CD4-positive, alpha-beta T cell (primary cell): Measurements from ENCODE around the gene BRF1. TPM values are rescaled to one million over a fixed set of nuclear protein-coding genes. Genes with fewer than 3 reads are reported as not detected.

Experiments
- ATAC-seq: fragments of 200-7000 bp; cut with Tn5 transposase; one replicate; pipeline ENCODE4 v1.10.0; 2022; ENCODE audit warnings: mild to moderate bottlenecking; ENCODE audit not compliant: poor library complexity
- CTCF ChIA-PET: fragments of 350-600 bp; sonication (Branson Sonifier 250); formaldehyde crosslinking; loops from one replicate; lab custom pipeline; 2021; ENCODE audit warnings: antibody characterized with exemption, inconsistent platforms; lab: Charles Lee
- POLR2A ChIA-PET: fragments of 350-600 bp; sonication (Branson Sonifier 250); formaldehyde crosslinking; loops from one replicate; lab custom pipeline; 2021; ENCODE audit warnings: antibody characterized with exemption, inconsistent platforms; lab: Charles Lee
- DNase-seq, 14 experiments: peaks; one replicate each; pipeline ENCODE4 v3.0.0-alpha.2; 2013 to 2020; ENCODE audit warnings: mixed read lengths in 2 of 14
- H3K27ac ChIP-seq, 2 donors: one replicate each; pipeline versions ENCODE4 v1.5.1 to v1.7.0; 2013; ENCODE audit warnings: low read length in 2 of 2, low read depth in 1 of 2, mild to moderate bottlenecking in 1 of 2
- H3K27me3 ChIP-seq, 2 experiments: 1 replicate in 1 of 2; 2 replicates in 1 of 2; pipeline versions ENCODE4 v1.6.1 to v1.7.0; 2013; ENCODE audit warnings: low read length in 2 of 2, control low read depth in 1 of 2, mild to moderate bottlenecking in 1 of 2, moderate library complexity in 1 of 2; ENCODE audit not compliant: insufficient read depth in 2 of 2, control insufficient read depth in 1 of 2
- H3K36me3 ChIP-seq: one replicate; pipeline ENCODE4 v1.6.1; 2013; ENCODE audit warnings: low read length, control low read depth; ENCODE audit not compliant: insufficient read depth
- H3K4me1 ChIP-seq: one replicate; pipeline ENCODE4 v1.6.1; 2013; ENCODE audit warnings: low read length, control low read depth; ENCODE audit not compliant: insufficient read depth
- H3K4me3 ChIP-seq: one replicate; pipeline ENCODE4 v1.5.1; 2013; ENCODE audit warnings: mild to moderate bottlenecking, low read length, moderate library complexity
- H3K9me3 ChIP-seq, 2 experiments: 1 replicate in 1 of 2; 2 replicates in 1 of 2; pipeline versions ENCODE4 v1.6.1 to v1.7.0; 2013; ENCODE audit warnings: low read length in 2 of 2, mild to moderate bottlenecking in 2 of 2, control low read depth in 1 of 2, moderate library complexity in 1 of 2; ENCODE audit not compliant: control insufficient read depth in 1 of 2, insufficient read depth in 1 of 2
- H3K27ac Mint-ChIP-seq: one replicate; pipeline ENCODE4 v1.8.0; 2020; ENCODE audit warnings: mixed read lengths
- H3K27me3 Mint-ChIP-seq: one replicate; pipeline ENCODE4 v1.8.0; 2021; ENCODE audit warnings: mixed read lengths
- H3K36me3 Mint-ChIP-seq: one replicate; pipeline ENCODE4 v1.8.0; 2021; ENCODE audit warnings: low read depth, mixed read lengths
- H3K4me1 Mint-ChIP-seq: one replicate; pipeline ENCODE4 v1.8.0; 2021; ENCODE audit warnings: low read depth, mixed read lengths
- H3K4me3 Mint-ChIP-seq: one replicate; pipeline ENCODE4 v1.8.0; 2020; ENCODE audit warnings: mild to moderate bottlenecking, mixed read lengths
- H3K9me3 Mint-ChIP-seq: one replicate; pipeline ENCODE4 v1.8.0; 2020; ENCODE audit warnings: mixed read lengths
- CTCF ChIP-seq: fragments of 200-600 bp; IDR thresholded peaks from one replicate; pipeline ENCODE4 v1.8.0; 2022; ENCODE audit warnings: antibody characterized with exemption, mild to moderate bottlenecking
- intact Hi-C, 2 experiments: fragments of 100-400 bp; cut with DNase I in 1 of 2; cut with micrococcal nuclease in 1 of 2; formaldehyde crosslinking; loops; one replicate each; pipeline versions ENCODE4 v1.15.1 to v1.9.0; 2023 to 2025; cut with DNase I, micrococcal nuclease
- polyA plus RNA-seq, 2 donors: library from polyadenylated mRNA; unstranded; fragments of 120-200 nt; gene quantifications; one replicate each; pipeline ENCODE4 v1.2.1, GENCODE V29; 2013
- total RNA-seq, 174 experiments: library from RNA in 2 of 174; stranded (reverse) in 2 of 174; gene quantifications; one replicate each; pipeline ENCODE4 v1.2.3 and lab custom pipeline; 2021 to 2026

The BRF1 gene
- total RNA-seq, result 10 to 100 TPM; 77.4 to 77.7 TPM
- polyA plus RNA-seq (2013, experiment 1 of 2), result 20.1 TPM
- polyA plus RNA-seq (2013, experiment 2 of 2), result 19.7 TPM
- 28.7 to 112 (median 62.4) reads per million in 172 experiments for total RNA-seq (lab: John Stamatoyannopoulos, UW)

DNA sequence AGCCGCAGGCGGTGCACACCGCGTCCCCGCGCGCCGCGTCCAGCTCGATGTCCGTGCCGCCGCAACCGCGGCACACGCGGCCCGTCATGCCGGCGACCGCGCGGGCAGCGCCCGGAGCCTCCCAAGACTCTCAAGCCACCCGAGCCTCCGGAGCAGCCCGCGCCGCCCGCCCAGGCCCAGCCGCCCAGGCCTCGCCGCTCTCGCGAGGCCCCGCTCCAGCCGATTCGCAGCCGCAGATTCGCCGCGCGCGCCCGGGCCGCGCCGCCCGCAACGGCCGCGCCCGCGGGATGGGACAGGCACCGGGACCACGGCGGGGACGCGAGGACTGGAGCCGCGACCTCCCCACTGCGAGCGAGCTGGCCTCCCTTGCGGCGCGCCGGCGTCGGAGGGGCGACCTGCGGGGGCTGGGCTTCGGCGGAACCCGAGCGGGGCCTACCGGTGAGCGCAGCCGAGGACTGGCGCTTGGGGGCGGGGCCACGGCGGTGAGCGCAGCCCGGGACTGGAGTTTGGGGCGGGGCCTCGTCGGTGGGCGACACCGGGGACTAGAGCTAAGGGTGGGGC, at the start of gene BRF1:
Gene BRF1, minus strand, starts transcription at position 460 of the 561 bp plus-strand sequence. Its CDS starts 372 bp downstream, at position 88.
- H3K27ac ChIP-seq, result peak within 1 kb of the TSS; percentile 79 to 88
- ChIA-PET POLR2A (interaction anchor here (0.6 to 2.9 kb wide), 22 partner anchors 9 to 1967 kb away, joined by 3 to 95 read pairs (median 5); partner anchors contain the start of genes BTBD6, CDCA4, EIF5 and GPR132), CTCF (interaction anchor here (0.8 to 1.6 kb wide), 9 partner anchors 9 to 210 kb away, joined by 3 to 6 read pairs (median 4); partner anchors contain the start of genes BTBD6 and PACS2)
- no peaks in the 10 kb centered on the region for H3K27me3 ChIP-seq
- peaks cover 9% of the 10 kb centered on the region for H3K36me3 Mint-ChIP-seq
- H3K4me3 Mint-ChIP-seq, result peak within 1 kb of the TSS; percentile 98
- DNase-seq (peak; percentile 94 to 99 (median 96)), ATAC-seq (peak; percentile 88)
- H3K4me1 Mint-ChIP-seq, result peaks cover 46% of the 10 kb centered on the region
- no peak for TF ChIP-seq CTCF
- peak within 1 kb of the TSS; percentile 85 for H3K27ac Mint-ChIP-seq
- no peaks in the 10 kb centered on the region for H3K9me3 ChIP-seq
- no peaks in the 10 kb centered on the region for H3K9me3 Mint-ChIP-seq
- peaks cover 35% of the 10 kb centered on the region for H3K4me1 ChIP-seq
- H3K4me3 ChIP-seq, result peak within 1 kb of the TSS; percentile 71
- no peaks in the 10 kb centered on the region for H3K36me3 ChIP-seq
- intact Hi-C loops, result loop anchor here (1.0 to 5.0 kb wide), 6 partner anchors 14 to 208 kb away; partner anchors contain the start of genes NUDT14 (in 1 of the 2) and PACS2 (in 1 of the 2)
- H3K27me3 Mint-ChIP-seq, result no peaks in the 10 kb centered on the region

- H3K27me3 Mint-ChIP-seq, result no peaks in the 10 kb centered on the region
- intact Hi-C loops, result loop anchor here (5.0 kb wide), 2 partner anchors 48 to 303 kb away; partner anchors contain the start of gene BRF1 (in 1 of the 2)
- POLR2A ChIA-PET, result no interaction called here
Measured at GRCh38 chr14:105349992-105350391, 49.2 kb upstream of the BRF1 start.

More at GRCh38 chr14:105349992-105350391, 49.2 kb upstream of the BRF1 start:
- Mint-ChIP-seq H3K27ac (no peak overlapping the region), H3K4me3 (no peak overlapping the region), H3K4me1 (peaks cover 4% of the 10 kb centered on the region), H3K36me3 (peaks cover 12% of the 10 kb centered on the region), H3K9me3 (no peaks in the 10 kb centered on the region)
- ATAC-seq (no peak), DNase-seq (no peak)
- Histone ChIP-seq H3K4me1 (peaks cover 5% of the 10 kb centered on the region), H3K9me3 (peaks cover 0 to 8% of the 10 kb centered on the region in 2 experiments), H3K27ac (no peak overlapping the region), H3K27me3 (no peaks in the 10 kb centered on the region), H3K36me3 (peaks cover under 1% of the 10 kb centered on the region), H3K4me3 (no peak overlapping the region)
- CTCF ChIA-PET, result interaction anchor here (1.5 kb wide), 1 partner anchor 260 kb away, joined by 5 read pairs; no protein-coding TSS in a partner anchor
- no peak for TF ChIP-seq CTCF
